Cardiac muscle cell (in vitro differentiated cells and primary cell): Measurements from ENCODE around the gene BNC2. TPM values are rescaled to one million over a fixed set of nuclear protein-coding genes. Genes with fewer than 3 reads are reported as not detected.

Experiments used
- DNase-seq, 2 donors: peaks; one replicate each; pipeline versions ENCODE4 v3.0.0 to v3.0.0-alpha.2; 2010 to 2017; ENCODE audit warnings: low read depth in 1 of 2, low spot score in 1 of 2
- H3K27ac ChIP-seq: fragments of 200-600 bp; sonication (generic); 2 replicates; pipeline ENCODE4 v1.5.1; 2016
- H3K27me3 ChIP-seq: fragments of 200-600 bp; sonication (generic); 2 replicates; pipeline ENCODE4 v1.6.0; 2016; ENCODE audit warnings: control low read depth
- H3K36me3 ChIP-seq: fragments of 200-600 bp; sonication (generic); 2 replicates; pipeline ENCODE4 v1.5.1; 2016; ENCODE audit warnings: control low read depth
- H3K4me1 ChIP-seq: fragments of 200-600 bp; sonication (generic); 2 replicates; pipeline ENCODE4 v1.8.1; 2017; ENCODE audit warnings: low read depth, mild to moderate bottlenecking, mixed run types
- H3K4me3 ChIP-seq: fragments of 200-600 bp; sonication (generic); 2 replicates; pipeline ENCODE4 v1.5.1; 2016; ENCODE audit warnings: mild to moderate bottlenecking
- H3K9me3 ChIP-seq: fragments of 200-600 bp; sonication (generic); 2 replicates; pipeline ENCODE4 v1.5.1; 2017; ENCODE audit warnings: low read depth, mild to moderate bottlenecking, control low read depth
- polyA plus RNA-seq: library from polyadenylated mRNA; unstranded; fragments of >200 nt; fragmentation: Nextera tagmentation; extraction: Ambion mirVana; gene quantifications from 2 replicates; pipeline ENCODE4 v1.2.1, GENCODE V29; 2016
- total RNA-seq: library from RNA; depleted of rRNA; stranded (reverse); fragments of >200 nt; gene quantifications from 2 replicates; pipeline ENCODE4 v1.2.3, GENCODE V29; 2016
- TF ChIP-seq, protein P1 (sequence below): IDR thresholded peaks from 2 replicates; pipeline ENCODE4 v1.5.1; 2012; ENCODE audit warnings: low read depth, mild to moderate bottlenecking, low read length

BNC2 gene
- total and polyA plus RNA-seq, 2 experiments from 2014 or later = 0.54 to 0.55 TPM

DNA sequence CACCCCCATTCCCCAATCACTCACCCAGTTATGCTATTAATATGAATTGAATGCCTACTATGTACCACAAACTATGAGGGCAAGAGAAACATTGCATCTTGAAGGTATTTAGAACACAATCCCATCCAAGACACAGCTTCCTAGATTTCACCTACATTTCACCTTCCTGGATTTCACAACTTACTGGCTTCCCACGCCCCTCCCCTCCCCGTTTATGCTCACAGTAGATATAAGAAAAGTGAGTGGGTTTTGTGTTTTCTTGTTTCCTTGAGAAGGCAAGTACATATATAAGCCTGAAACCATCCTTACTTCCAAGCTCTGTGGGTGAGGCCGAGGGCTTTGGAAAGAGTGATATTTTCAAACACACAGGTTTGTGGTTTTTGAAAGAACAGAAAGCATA, 465.0 kb downstream of the BNC2 start:
- TF ChIP-seq, protein P1, sequence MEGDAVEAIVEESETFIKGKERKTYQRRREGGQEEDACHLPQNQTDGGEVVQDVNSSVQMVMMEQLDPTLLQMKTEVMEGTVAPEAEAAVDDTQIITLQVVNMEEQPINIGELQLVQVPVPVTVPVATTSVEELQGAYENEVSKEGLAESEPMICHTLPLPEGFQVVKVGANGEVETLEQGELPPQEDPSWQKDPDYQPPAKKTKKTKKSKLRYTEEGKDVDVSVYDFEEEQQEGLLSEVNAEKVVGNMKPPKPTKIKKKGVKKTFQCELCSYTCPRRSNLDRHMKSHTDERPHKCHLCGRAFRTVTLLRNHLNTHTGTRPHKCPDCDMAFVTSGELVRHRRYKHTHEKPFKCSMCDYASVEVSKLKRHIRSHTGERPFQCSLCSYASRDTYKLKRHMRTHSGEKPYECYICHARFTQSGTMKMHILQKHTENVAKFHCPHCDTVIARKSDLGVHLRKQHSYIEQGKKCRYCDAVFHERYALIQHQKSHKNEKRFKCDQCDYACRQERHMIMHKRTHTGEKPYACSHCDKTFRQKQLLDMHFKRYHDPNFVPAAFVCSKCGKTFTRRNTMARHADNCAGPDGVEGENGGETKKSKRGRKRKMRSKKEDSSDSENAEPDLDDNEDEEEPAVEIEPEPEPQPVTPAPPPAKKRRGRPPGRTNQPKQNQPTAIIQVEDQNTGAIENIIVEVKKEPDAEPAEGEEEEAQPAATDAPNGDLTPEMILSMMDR = no peak
- Histone ChIP-seq H3K27me3 (peaks cover 28% of the 10 kb centered on the region), H3K9me3 (no peaks in the 10 kb centered on the region), H3K27ac (no peak overlapping the region), H3K4me3 (no peak overlapping the region), H3K36me3 (no peaks in the 10 kb centered on the region), H3K4me1 (no peaks in the 10 kb centered on the region)
- DNase-seq = peak in 1 of 2 donors; percentile 48

DNA sequence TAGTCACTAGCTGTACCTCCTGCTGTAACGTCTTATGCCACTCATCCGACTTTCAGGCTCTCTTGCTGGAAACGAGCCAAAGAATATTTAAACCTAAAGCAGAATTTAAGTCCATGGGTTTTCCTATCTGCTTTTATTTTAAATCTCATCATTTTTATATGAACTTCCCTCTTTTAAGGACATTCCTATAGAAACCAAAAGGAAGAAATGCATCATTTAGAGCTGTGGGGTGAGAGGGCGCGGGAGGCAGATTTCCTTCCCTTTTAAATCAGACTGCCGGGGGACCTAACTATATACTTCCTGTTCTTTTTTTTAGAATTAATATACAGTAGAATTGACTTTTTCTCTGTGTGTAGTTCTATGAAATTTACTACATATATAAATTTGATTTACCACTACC, 468.8 kb downstream of the BNC2 start:
- TF ChIP-seq, protein P1 = no peak
- H3K9me3 ChIP-seq = no peaks in the 10 kb centered on the region
- H3K27ac ChIP-seq = no peak overlapping the region
- peaks cover 3% of the 10 kb centered on the region for H3K27me3 ChIP-seq
- no peak for DNase-seq
- no peaks in the 10 kb centered on the region for H3K4me1 ChIP-seq
- H3K36me3 ChIP-seq = no peaks in the 10 kb centered on the region
- H3K4me3 ChIP-seq = no peak overlapping the region

DNA sequence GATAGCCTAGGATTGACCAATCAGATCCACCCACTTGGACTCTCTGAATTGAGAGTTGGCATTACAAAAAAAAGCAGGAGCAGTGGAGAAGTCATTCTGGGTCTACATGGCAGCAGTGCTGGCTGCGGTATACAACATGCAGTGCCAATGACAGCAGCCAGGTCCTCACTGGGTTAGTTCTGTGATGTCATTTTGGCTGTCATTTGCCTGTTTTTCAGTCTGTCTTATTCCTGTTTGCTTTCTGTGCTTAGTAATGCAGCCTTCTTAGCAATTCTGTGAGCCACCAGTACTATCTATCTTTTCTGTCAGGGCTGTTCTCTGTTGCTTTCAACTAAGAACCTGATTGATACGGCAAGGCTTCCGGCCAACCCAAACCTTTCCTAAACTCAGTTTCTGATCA, 471.8 kb downstream of the BNC2 start:
- no peak for DNase-seq
- H3K27me3 ChIP-seq = no peaks in the 10 kb centered on the region
- no peak overlapping the region for H3K4me3 ChIP-seq
- H3K36me3 ChIP-seq = no peaks in the 10 kb centered on the region
- H3K4me1 ChIP-seq = no peaks in the 10 kb centered on the region
- no peaks in the 10 kb centered on the region for H3K9me3 ChIP-seq
- TF ChIP-seq, protein P1 = no peak
- H3K27ac ChIP-seq = no peak overlapping the region

DNA sequence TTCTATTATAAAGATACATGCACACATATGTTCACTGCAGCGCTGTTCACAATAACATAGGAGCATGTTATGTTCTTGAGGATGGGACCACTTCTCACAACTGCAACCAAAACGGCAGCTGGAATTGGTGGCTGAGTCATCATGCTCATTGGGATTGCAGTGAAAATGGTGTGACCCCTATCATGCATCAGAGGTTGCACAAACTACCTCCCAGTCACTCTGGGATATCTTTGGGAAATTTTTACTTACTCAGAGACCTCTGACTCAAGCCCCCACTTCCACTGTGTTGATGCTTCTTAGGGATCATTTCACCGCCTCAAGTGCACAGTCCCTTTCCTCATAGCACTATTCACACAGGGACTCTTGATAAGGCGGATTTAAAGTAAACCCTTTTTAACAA, 474.1 kb downstream of the BNC2 start:
- DNase-seq = peak in 1 of 2 donors; percentile 67
- no peaks in the 10 kb centered on the region for H3K36me3 ChIP-seq

DNA sequence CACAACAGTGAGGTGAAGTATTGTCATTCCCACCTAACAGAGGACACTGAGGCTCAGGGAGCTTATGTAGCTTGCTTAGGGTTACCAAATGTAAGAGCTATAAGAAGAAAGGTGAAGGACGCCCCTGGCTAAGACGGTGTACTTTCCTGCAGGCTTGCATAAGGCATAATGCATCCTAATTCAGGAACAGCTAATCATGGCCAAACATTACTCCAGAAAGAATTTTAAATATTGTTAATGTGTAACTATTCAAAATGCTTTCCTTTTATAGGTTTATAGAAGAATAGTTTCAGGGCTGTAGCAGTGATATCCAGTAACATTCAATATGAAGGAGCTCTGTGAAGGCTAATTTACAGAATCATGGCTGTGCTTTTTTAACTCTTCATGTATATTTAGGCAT, 479.1 kb downstream of the BNC2 start:
- TF ChIP-seq, protein P1 = no peak
- Histone ChIP-seq H3K36me3 (no peaks in the 10 kb centered on the region), H3K9me3 (no peaks in the 10 kb centered on the region), H3K27me3 (no peaks in the 10 kb centered on the region), H3K27ac (no peak overlapping the region), H3K4me3 (no peak overlapping the region), H3K4me1 (no peaks in the 10 kb centered on the region)
- DNase-seq = no peak

More for the DNA sequence above, 474.1 kb downstream of the BNC2 start:
- Histone ChIP-seq H3K4me3 (no peak overlapping the region), H3K9me3 (no peaks in the 10 kb centered on the region), H3K4me1 (no peaks in the 10 kb centered on the region), H3K27ac (no peak overlapping the region), H3K27me3 (no peaks in the 10 kb centered on the region)
- TF ChIP-seq, protein P1 = no peak

DNA sequence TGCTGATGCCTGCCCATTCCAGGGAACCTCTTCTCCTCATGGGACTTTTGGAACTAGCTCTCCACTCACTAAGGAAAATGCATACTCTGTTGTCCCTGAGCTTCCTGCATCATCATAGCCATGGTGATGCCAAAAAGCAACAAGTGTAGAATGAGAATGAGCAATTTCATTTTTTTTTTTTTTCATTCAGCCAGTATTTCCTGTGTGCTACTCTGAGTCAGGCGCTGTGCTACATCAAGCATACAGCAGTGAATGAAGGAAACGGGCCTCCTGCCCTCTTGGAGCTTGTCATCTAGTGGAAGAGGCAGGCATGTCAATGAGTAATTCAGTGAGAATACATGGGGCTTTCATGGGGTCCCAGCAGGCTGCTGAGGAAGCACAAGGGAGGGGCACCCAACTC, 483.1 kb downstream of the BNC2 start:
- H3K27ac ChIP-seq = no peak overlapping the region
- TF ChIP-seq, protein P1 = no peak
- H3K4me1 ChIP-seq = no peaks in the 10 kb centered on the region
- no peaks in the 10 kb centered on the region for H3K27me3 ChIP-seq
- peak in 1 of 2 donors; percentile 25 for DNase-seq
- no peaks in the 10 kb centered on the region for H3K36me3 ChIP-seq
- no peak overlapping the region for H3K4me3 ChIP-seq
- no peaks in the 10 kb centered on the region for H3K9me3 ChIP-seq
